Endothelial cell of umbilical vein (primary cell): ENCODE measurements around the gene KRTAP10-2. TPM values are rescaled to one million over a fixed set of nuclear protein-coding genes. Genes with fewer than 3 reads are reported as not detected.

ENCODE experiments used
- BruUV-seq: library from RNA; stranded (reverse); fragments of 400-500 nt; replicated peaks from 2 replicates; lab custom pipeline; 2021; lab: Mats Ljungman, UMichigan
- CTCF ChIA-PET: fragments of 300-600, 350-600 bp; sonication (Branson Sonifier 250); formaldehyde crosslinking; loops from one replicate; lab custom pipeline; 2021; ENCODE audit warnings: antibody characterized with exemption, inconsistent platforms; lab: Charles Lee
- POLR2A ChIA-PET: fragments of 300-600, 350-600 bp; sonication (Branson Sonifier 250); formaldehyde crosslinking; loops from one replicate; lab custom pipeline; 2021; ENCODE audit warnings: antibody characterized with exemption, inconsistent platforms; lab: Charles Lee
- DNase-seq: peaks from one replicate; pipeline ENCODE4 v3.0.0-alpha.2; 2011; ENCODE audit warnings: low read depth, low spot score
- FAIRE-seq: peaks from 2 replicates; lab custom pipeline; 2011; peaks lifted over from hg19 to GRCh38; lab: Jason Lieb, UNC
- H2AFZ ChIP-seq: 2 replicates; pipeline ENCODE4 v1.6.0; 2012; ENCODE audit warnings: low read depth, low read length, control low read depth, inconsistent platforms
- H3K27ac ChIP-seq: 2 replicates; pipeline ENCODE4 v1.5.1; 2011; ENCODE audit warnings: low read depth, mild to moderate bottlenecking, control low read depth, low read length, moderate library complexity; ENCODE audit not compliant: insufficient read depth
- H3K27me3 ChIP-seq, 2 experiments: 2 replicates each; pipeline versions ENCODE4 v1.6.0 to v1.6.1; 2011; ENCODE audit warnings: low read length in 2 of 2, mixed read lengths in 1 of 2; ENCODE audit not compliant: control insufficient read depth in 2 of 2, insufficient read depth in 2 of 2
- H3K36me3 ChIP-seq, 2 experiments: 2 replicates in 1 of 2; 3 replicates in 1 of 2; pipeline ENCODE4 v1.5.1; 2011; ENCODE audit warnings: low read length in 2 of 2, mild to moderate bottlenecking in 1 of 2, moderate library complexity in 1 of 2; ENCODE audit not compliant: control insufficient read depth in 2 of 2, insufficient read depth in 2 of 2; ENCODE audit errors: extremely low read depth in 1 of 2
- H3K4me1 ChIP-seq: 3 replicates; pipeline ENCODE4 v1.5.1; 2011; ENCODE audit warnings: mild to moderate bottlenecking, low read length; ENCODE audit not compliant: control insufficient read depth, insufficient read depth; ENCODE audit errors: extremely low read depth
- H3K4me2 ChIP-seq: 2 replicates; pipeline ENCODE4 v1.6.1; 2011; ENCODE audit warnings: low read length, control low read depth, mixed read lengths; ENCODE audit not compliant: insufficient read depth
- H3K4me3 ChIP-seq, 3 experiments: fragments of 200-600 bp in 1 of 3; sonication (generic), shearing (Covaris generic) in 1 of 3; replicated peaks in 1 of 3; 2 replicates each; pipeline ENCODE4 v1.5.1; 2011 to 2016; ENCODE audit warnings: control low read depth in 3 of 3, low read length in 3 of 3, mild to moderate bottlenecking in 2 of 3, inconsistent platforms in 1 of 3, low read depth in 1 of 3, moderate library complexity in 1 of 3; ENCODE audit not compliant: insufficient read depth in 1 of 3
- H3K79me2 ChIP-seq: 2 replicates; pipeline ENCODE4 v1.6.0; 2012; ENCODE audit warnings: low read length, inconsistent platforms; ENCODE audit not compliant: control insufficient read depth, insufficient read depth
- H3K9ac ChIP-seq: replicated peaks from 2 replicates; pipeline ENCODE3; 2011; ENCODE audit warnings: low read length, control low read depth; ENCODE audit not compliant: insufficient read depth; ENCODE audit errors: extremely low read depth
- H3K9me1 ChIP-seq: replicated peaks from 3 replicates; pipeline ENCODE4 v1.6.0; 2011; ENCODE audit warnings: mild to moderate bottlenecking, low read length; ENCODE audit not compliant: control insufficient read depth, insufficient read depth; ENCODE audit errors: extremely low read depth
- H3K9me3 ChIP-seq: replicated peaks from 2 replicates; pipeline ENCODE4 v1.5.1; 2012; ENCODE audit warnings: low read length, inconsistent platforms; ENCODE audit not compliant: control insufficient read depth, insufficient read depth
- H4K20me1 ChIP-seq: replicated peaks from 2 replicates; pipeline ENCODE3; 2011; ENCODE audit warnings: mild to moderate bottlenecking, low read length; ENCODE audit not compliant: control insufficient read depth, insufficient read depth; ENCODE audit errors: extremely low read depth
- FOS ChIP-seq: IDR thresholded peaks from 2 replicates; pipeline ENCODE4 v1.6.1; 2011; ENCODE audit warnings: mild to moderate bottlenecking, low read length, moderate library complexity, borderline replicate concordance; ENCODE audit not compliant: insufficient read depth
- GATA2 ChIP-seq: IDR thresholded peaks from 2 replicates; pipeline ENCODE4 v1.7.0; 2011; ENCODE audit warnings: low read depth, mild to moderate bottlenecking, moderate library complexity, mixed read lengths, low read length; ENCODE audit not compliant: insufficient read length, insufficient read depth
- JUN ChIP-seq: IDR thresholded peaks from 2 replicates; pipeline ENCODE4 v1.6.1; 2011; ENCODE audit warnings: borderline replicate concordance, low read depth; ENCODE audit not compliant: insufficient read length, insufficient read depth
- MYC ChIP-seq: IDR thresholded peaks from one replicate; pipeline ENCODE4 v1.6.1; 2011; ENCODE audit warnings: mild to moderate bottlenecking, low read depth, low read length
- POLR2A ChIP-seq: IDR thresholded peaks from 2 replicates; pipeline ENCODE4 v1.6.1; 2012; ENCODE audit warnings: low read depth, mild to moderate bottlenecking, control low read depth, low read length
- POLR2AphosphoS5 ChIP-seq: IDR thresholded peaks from 2 replicates; pipeline ENCODE4 v1.6.1; 2012; ENCODE audit warnings: low read depth, mild to moderate bottlenecking, control low read depth, low read length, moderate library complexity; ENCODE audit not compliant: insufficient read depth
- dilution Hi-C: fragments of 300-500 bp; cut with MboI; formaldehyde crosslinking; loops from one replicate; pipeline ENCODE4 v1.15.0; 2019; ENCODE audit warnings: low sequenced_read_pairs; ENCODE audit not compliant: extremely low pct_ligation_motif_present
- intact Hi-C: fragments of 100-400 bp; cut with micrococcal nuclease; formaldehyde crosslinking; loops from one replicate; pipeline ENCODE4 v1.10.0; 2022
- polyA plus RNA-seq, 4 experiments: library from polyadenylated mRNA; depleted of rRNA in 3 of 4; stranded (reverse) in 3 of 4; unstranded in 1 of 4; fragments of >200 nt; gene quantifications; 2 replicates each; pipeline versions ENCODE4 v1.2.1 to v1.2.3, GENCODE V29; 2011 to 2012; ENCODE audit warnings: missing spikeins in 1 of 4
- total RNA-seq: library from RNA; stranded (reverse); gene quantifications from 2 replicates; pipeline ENCODE4 v1.2.3, GENCODE V29; 2021
- TF ChIP-seq, protein P1 (sequence below), 2 donors: IDR thresholded peaks; 1 replicate in 1 of 2; 2 replicates in 1 of 2; pipeline ENCODE4 v1.5.1; 2011; ENCODE audit warnings: low read length in 2 of 2, mild to moderate bottlenecking in 2 of 2, moderate library complexity in 2 of 2, control low read depth in 1 of 2, inconsistent platforms in 1 of 2, low read depth in 1 of 2; ENCODE audit not compliant: insufficient read depth in 1 of 2; ENCODE audit errors: extremely low read depth in 1 of 2

KRTAP10-2 gene
- total and polyA plus RNA-seq, 2 donors (not counting 3 experiments of a cell fraction or from before 2014, with no cell fraction given) = not detected

- no peak for DNase-seq
- no peaks in the 10 kb centered on the region for H3K9me1 ChIP-seq
- no peaks in the 10 kb centered on the region for H3K27me3 ChIP-seq
- intact Hi-C loops (no loop called here), dilution Hi-C loops (no loop called here)
- no peaks in the 10 kb centered on the region for H3K4me1 ChIP-seq
- POLR2A ChIA-PET = no interaction called here
- CTCF ChIA-PET = interaction anchor here (2.2 kb wide), 1 partner anchor 286 kb away, joined by 5 read pairs; no protein-coding TSS in a partner anchor
- H3K4me3 ChIP-seq = no peak overlapping the region
- H3K9me3 ChIP-seq = no peaks in the 10 kb centered on the region
- H3K4me2 ChIP-seq = no peak overlapping the region
- no peaks in the 10 kb centered on the region for H3K79me2 ChIP-seq
- H4K20me1 ChIP-seq = no peaks in the 10 kb centered on the region
- no TSS peak for BruUV-seq
- no peak for FAIRE-seq
- H3K9ac ChIP-seq = no peak overlapping the region
- H3K27ac ChIP-seq = no peak overlapping the region
- no peaks in the 10 kb centered on the region for H3K36me3 ChIP-seq
- TF ChIP-seq POLR2AphosphoS5 (no peak), POLR2A (no peak), JUN (no peak), MYC (no peak), GATA2 (no peak), FOS (no peak)
- TF ChIP-seq, protein P1, sequence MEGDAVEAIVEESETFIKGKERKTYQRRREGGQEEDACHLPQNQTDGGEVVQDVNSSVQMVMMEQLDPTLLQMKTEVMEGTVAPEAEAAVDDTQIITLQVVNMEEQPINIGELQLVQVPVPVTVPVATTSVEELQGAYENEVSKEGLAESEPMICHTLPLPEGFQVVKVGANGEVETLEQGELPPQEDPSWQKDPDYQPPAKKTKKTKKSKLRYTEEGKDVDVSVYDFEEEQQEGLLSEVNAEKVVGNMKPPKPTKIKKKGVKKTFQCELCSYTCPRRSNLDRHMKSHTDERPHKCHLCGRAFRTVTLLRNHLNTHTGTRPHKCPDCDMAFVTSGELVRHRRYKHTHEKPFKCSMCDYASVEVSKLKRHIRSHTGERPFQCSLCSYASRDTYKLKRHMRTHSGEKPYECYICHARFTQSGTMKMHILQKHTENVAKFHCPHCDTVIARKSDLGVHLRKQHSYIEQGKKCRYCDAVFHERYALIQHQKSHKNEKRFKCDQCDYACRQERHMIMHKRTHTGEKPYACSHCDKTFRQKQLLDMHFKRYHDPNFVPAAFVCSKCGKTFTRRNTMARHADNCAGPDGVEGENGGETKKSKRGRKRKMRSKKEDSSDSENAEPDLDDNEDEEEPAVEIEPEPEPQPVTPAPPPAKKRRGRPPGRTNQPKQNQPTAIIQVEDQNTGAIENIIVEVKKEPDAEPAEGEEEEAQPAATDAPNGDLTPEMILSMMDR (IDR thresholded peaks at IDR 0.05; ENCODE audit: extremely low read depth in 1 of 2, insufficient read depth in 1 of 2, low read depth in 1 of 2, low read length in 2 of 2) = no peak
- H2AFZ ChIP-seq = no peak overlapping the region
Measured at GRCh38 chr21:44507673-44508425, 43.5 kb downstream of the KRTAP10-2 start.
